MM.1S (cell line): ENCODE results near the gene TNP1.

Source experiments
- EZH2 ChIP-seq: fragments of 300-600 bp; sonication (generic); optimal IDR thresholded peaks from 2 replicates; pipeline ENCODE3; 2017; ENCODE audit warnings: low read depth, mild to moderate bottlenecking, antibody characterized with exemption, low read length, mixed read lengths
- EZH2phosphoT487 ChIP-seq: fragments of 300-600 bp; sonication (generic); IDR thresholded peaks from 2 replicates; pipeline ENCODE4 v1.6.1; 2018; ENCODE audit warnings: antibody characterized with exemption, low read length
- TF ChIP-seq, protein P1 (sequence below): fragments of 300-600 bp; sonication (generic); IDR thresholded peaks from 2 replicates; pipeline ENCODE4 v1.5.1; 2016; ENCODE audit warnings: antibody characterized with exemption, low read length, mixed read lengths

DNA sequence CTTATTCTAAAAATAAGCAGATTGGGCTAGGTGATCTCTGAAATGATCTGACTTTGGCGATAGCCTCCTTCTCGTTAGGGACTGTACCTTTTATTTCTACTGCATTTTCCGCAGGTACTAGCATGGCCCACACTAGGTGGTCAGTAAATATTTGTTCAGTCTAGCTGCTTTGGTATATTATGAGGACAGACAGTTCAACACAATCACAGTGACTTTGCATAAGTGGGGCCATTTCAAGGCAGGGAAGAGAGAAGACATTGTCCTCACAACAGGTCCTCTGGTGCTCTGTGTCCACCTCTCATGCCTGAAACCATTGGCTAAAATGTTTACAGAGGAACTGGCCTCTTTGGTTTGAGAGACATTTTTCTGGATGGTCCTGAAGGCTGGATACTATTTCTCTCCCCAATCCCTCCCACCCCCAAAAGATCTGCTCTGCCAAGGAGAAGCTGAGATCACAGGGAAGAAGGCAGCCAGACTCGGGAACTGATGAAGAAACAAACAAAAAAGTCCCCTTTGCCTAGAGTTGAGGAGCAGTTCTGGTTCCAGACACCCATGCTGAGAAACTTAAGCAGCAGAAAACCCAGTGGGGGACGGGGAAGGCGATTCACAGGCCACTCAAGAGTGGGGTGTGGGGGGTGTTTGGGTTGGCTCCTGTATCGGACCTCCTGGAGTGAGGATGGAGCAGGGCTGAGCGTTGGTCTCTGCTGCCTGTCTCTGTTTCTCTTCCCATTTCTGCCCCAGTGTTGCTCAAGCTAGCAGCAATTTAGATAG, 2.9 kb upstream of the TNP1 start:
- TF ChIP-seq, protein P1, sequence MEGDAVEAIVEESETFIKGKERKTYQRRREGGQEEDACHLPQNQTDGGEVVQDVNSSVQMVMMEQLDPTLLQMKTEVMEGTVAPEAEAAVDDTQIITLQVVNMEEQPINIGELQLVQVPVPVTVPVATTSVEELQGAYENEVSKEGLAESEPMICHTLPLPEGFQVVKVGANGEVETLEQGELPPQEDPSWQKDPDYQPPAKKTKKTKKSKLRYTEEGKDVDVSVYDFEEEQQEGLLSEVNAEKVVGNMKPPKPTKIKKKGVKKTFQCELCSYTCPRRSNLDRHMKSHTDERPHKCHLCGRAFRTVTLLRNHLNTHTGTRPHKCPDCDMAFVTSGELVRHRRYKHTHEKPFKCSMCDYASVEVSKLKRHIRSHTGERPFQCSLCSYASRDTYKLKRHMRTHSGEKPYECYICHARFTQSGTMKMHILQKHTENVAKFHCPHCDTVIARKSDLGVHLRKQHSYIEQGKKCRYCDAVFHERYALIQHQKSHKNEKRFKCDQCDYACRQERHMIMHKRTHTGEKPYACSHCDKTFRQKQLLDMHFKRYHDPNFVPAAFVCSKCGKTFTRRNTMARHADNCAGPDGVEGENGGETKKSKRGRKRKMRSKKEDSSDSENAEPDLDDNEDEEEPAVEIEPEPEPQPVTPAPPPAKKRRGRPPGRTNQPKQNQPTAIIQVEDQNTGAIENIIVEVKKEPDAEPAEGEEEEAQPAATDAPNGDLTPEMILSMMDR: no peak
- TF ChIP-seq EZH2 (no peak), EZH2phosphoT487 (no peak)
